Fibroblast of gingiva (primary cell): Measurements from ENCODE around the gene UST.
"Not testable (repeated sequence)": the region's sequence is repeated elsewhere in the genome, so short reads cannot be mapped to it uniquely, and the experiment has no call there.

Experiments used
- DNase-seq: peaks from one replicate; pipeline ENCODE4 v3.0.0-alpha.2; 2011; ENCODE audit warnings: low read depth

Gene UST

GRCh38 chr6:148904896-148905870 is 158.4 kb downstream of the UST start:
- DNase-seq, result no peak

GRCh38 chr6:148905901-148906300 is 159.1 kb downstream of the UST start:
- DNase-seq, result no peak

- DNase-seq, result no peak
Measured at GRCh38 chr6:148906386-148906785, 159.6 kb downstream of the UST start.

GRCh38 chr6:148907573-148907972 is 160.7 kb downstream of the UST start:
- DNase-seq, result no peak

GRCh38 chr6:148912252-148912651 is 165.4 kb downstream of the UST start:
- DNase-seq, result no peak

GRCh38 chr6:148915810-148916209 is 169.0 kb downstream of the UST start:
- no peak for DNase-seq

GRCh38 chr6:148916485-148916884 is 169.7 kb downstream of the UST start:
- not testable (repeated sequence) for DNase-seq

GRCh38 chr6:148924226-148925012 is 177.6 kb downstream of the UST start:
- DNase-seq, result no peak

- DNase-seq, result no peak
Measured at GRCh38 chr6:148925701-148926100, 178.9 kb downstream of the UST start.

- DNase-seq, result peak; percentile 46
Measured at GRCh38 chr6:148926478-148926877, 179.6 kb downstream of the UST start.

GRCh38 chr6:148927586-148927985 is 180.8 kb downstream of the UST start:
- no peak for DNase-seq

GRCh38 chr6:148928811-148929210 is 182.0 kb downstream of the UST start:
- DNase-seq, result no peak

- DNase-seq, result no peak
Measured at GRCh38 chr6:148932208-148932607, 185.4 kb downstream of the UST start.

- DNase-seq, result no peak
Measured at GRCh38 chr6:148932731-148933130, 185.9 kb downstream of the UST start.

- DNase-seq, result no peak
Measured at GRCh38 chr6:148934539-148934938, 187.7 kb downstream of the UST start.

- peak; percentile 17 for DNase-seq
Measured at GRCh38 chr6:148934961-148935360, 188.1 kb downstream of the UST start.

- no peak for DNase-seq
Measured at GRCh38 chr6:148935705-148936435, 189.0 kb downstream of the UST start.

GRCh38 chr6:148943451-148943850 is 196.6 kb downstream of the UST start:
- DNase-seq, result peak; percentile 37

- DNase-seq, result no peak
Measured at GRCh38 chr6:148944608-148945007, 197.8 kb downstream of the UST start.

- DNase-seq, result no peak
Measured at GRCh38 chr6:148945301-148946021, 198.6 kb downstream of the UST start.

GRCh38 chr6:148947621-148948444 is 201.0 kb downstream of the UST start:
- peak; percentile 74 for DNase-seq
